GM19025 (cell line): Measurements from ENCODE around the gene OR51B5.
"Not testable (repeated sequence)": the region's sequence is repeated elsewhere in the genome, so short reads cannot be mapped to it uniquely, and the experiment has no call there.

Experiments
- ATAC-seq: cut with Tn5 transposase; IDR thresholded peaks from one replicate; pipeline ENCODE4 v1.9.1; 2021; ENCODE audit warnings: mild to moderate bottlenecking, low read depth, moderate library complexity; ENCODE audit not compliant: unreplicated experiment

OR51B5 gene

DNA sequence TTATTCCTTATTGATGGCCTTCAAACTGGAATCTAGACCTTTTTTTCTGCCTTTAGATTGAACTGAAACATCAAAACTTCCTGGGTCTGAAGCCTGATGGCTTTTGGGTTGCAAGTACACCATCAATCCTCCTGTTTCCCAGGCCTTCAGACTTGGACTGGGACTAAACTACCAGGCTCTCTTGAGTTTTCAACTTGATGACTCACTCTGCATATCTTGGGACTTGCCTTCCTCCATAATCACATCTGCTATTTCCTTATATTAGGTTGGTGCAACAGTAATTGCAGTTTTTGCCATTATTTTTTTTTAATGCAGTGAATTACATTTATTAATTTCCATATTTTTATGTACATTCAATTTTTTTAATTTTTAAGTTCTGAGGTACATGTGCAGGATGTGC, 7.0 kb downstream of the OR51B5 start:
- ATAC-seq = no peak

GRCh38 chr11:5335170-5335569, 8.2 kb downstream of the OR51B5 start:
- no peak for ATAC-seq

GRCh38 chr11:5324197-5324596, 19.1 kb downstream of the OR51B5 start, which contains the start of gene OR51B2:
OR51B2 (minus strand) TSS chr11:5324297; CDS start chr11:5324297, 0 bp downstream.
- ATAC-seq = no peak

GRCh38 chr11:5317292-5317691, 26.0 kb downstream of the OR51B5 start:
- ATAC-seq = no peak

DNA sequence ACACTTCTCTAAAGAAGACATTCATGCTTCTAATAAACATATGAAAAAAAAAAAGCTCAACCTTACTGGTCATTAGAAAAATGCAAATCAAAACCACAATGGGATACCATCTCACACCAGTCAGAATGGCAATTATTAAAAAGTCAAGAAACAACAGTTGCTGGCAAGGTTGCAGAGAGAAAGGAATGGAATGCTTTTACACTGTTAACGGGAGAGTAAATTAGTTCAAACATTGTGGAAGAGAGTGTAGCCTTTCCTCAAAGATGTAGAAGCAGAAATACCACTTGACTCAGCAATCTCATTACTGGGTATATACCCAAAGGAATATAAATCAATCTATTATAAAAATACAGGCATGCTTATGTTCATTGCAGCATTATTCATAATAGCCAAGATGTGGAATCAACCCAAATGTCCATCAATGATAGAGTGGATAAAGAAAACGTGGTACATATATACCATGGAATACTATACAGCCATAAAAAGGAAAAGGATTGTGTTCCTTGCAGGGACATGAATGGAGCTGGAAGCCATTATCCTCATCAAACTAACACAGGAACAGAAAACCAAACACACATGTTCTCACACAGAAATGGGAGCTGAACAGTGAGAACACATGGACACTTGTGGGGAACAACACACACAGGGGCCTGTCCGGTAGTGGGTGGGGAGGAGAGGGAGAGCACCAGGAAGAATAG, 29.8 kb downstream of the OR51B5 start:
- ATAC-seq = not testable (repeated sequence)

GRCh38 chr11:5310423-5310822, 32.9 kb downstream of the OR51B5 start:
- no peak for ATAC-seq

DNA sequence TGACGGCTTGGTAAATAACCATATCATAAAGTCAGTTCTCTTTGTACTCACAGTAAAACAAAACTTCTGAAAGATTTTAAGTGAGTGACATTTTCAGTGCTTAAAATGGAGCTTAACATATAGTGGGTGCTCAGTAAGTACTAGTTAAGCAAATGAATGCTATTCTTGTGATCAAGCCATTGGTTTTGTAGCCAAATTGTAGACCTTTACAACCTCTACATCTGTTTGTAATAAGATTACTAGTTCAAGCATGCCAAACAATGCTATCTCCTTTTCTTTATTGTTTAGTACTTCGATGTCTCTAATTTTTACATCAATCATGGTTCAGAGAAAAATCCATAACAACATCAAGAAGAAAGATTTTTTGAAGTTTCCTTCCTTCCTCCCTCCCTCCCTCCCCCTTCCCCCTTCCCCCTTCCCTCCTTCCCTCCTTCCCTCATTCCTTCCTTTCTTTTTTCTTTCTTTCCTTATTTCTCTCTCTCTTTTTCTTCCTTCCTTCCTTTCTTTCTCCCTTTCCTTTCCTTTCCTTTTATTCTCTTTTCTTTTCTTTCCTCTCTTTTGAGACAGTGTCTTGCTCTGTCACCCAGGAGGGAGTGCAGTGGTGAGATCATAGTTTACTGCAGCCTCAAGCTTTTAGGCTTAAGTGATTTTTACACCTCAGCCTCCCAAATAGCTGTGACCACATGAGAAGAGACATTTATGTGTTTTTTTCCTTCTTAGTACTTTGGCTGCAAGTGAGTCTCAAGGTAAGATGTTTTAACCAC, 35.9 kb downstream of the OR51B5 start:
- ATAC-seq = no peak

DNA sequence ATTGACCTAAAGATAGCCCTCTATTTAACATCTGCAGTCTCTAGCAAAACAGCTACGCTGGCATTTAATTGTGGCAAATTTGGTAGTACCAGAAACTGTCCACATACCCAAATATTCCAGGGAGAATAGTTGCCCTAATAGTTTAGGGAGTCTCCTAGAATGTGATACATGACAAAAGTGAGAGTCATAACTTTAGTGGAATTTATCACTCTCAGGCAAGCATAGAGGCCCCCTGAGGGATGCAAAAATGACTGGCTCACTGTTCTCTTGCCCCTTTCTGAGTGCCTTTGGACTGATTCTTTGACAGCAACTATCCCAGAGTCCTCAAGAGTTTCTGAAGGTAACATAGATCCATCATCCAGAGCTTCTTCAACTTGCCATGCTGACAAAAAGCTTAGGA, 39.3 kb downstream of the OR51B5 start:
- ATAC-seq = no peak

DNA sequence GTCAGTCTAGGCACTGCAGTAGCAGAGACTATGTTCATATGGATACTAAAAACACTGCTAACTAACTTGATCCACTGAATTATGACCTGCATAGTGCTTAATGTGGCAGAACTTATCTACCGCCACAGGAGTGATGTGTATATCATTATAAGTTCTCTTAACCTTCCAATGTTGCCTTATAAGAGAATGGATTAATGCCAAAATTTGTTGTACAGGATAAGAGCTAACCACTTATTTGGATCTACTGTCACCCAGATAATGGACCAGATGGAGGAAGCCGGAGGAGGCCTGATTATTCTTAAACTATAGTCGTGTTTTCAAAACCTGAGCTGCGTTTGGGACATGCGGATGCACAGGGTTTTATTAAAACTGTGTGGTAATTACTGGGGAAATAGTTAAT, 39.7 kb downstream of the OR51B5 start:
- no peak for ATAC-seq

DNA sequence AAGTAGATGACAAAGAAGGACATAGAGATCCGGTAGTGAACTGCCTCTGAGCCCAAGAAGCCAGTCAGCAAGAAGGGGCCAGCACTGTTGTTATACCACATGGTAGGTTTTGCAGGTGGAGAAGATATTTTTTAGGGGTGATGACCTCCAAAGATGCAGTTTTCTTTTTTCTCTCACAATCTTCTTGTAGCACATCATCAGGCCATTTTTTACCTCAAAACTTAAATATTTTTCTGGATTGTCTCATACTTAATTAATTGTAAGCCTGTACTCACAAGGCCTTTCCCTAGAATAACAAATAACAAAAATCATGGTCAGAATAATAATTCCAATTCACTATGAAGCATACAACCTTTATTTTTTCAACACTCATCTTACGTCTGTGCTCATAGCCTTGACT, 41.5 kb downstream of the OR51B5 start, which contains the start of gene OR51B4:
Gene OR51B4 (minus strand): TSS at position 101 of the 400 bp plus-strand sequence. CDS start 0 bp downstream, at position 101.
- ATAC-seq = no peak

DNA sequence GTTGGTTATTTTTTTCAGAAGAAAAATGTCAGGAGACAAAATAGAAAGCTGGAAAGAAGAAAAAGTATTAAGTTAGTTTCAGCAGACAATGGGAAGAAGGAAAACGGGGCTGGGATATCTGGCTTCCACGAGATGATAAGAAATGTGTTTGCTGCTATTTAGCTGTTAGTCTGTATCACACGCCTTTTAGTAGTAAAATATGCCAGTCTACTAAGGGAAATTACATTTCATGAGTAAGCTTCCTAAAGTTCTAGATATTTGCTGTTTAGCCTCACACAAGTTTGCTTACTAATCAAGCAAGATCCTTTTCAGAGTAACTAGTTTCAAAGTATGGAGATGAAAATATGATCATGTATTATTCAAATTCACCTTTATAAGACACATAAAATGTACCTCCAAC, 43.1 kb downstream of the OR51B5 start:
- ATAC-seq = no peak

GRCh38 chr11:5298451-5298850, 44.9 kb downstream of the OR51B5 start:
- no peak for ATAC-seq

DNA sequence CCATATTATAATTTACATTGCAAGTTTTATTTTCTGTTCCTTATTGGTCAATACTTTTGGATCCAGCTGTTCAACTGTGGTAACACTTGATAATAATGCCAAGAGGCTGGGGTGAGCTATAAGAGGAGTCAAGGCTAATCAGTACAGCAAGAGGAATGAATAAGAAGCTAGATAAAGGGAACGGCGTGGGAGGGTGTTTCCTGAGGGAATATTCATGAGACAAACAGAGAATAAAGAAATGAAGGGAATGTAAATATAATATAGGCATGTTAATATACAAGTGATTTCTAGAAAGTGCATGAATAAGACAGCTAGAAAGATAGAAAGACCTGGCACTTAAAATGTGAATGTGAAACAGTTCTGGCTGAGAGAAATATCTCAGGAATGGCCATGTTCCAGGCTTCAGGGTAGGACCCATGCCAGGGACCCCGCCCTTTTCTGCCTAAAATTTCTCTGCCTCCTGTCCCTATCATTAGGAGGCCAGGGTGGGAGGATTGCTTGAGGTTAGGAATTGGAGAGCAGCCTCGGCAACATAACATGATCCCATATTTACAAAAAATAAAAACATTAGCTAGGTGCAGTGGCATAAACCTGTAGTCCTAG, 45.5 kb downstream of the OR51B5 start:
- ATAC-seq = no peak

DNA sequence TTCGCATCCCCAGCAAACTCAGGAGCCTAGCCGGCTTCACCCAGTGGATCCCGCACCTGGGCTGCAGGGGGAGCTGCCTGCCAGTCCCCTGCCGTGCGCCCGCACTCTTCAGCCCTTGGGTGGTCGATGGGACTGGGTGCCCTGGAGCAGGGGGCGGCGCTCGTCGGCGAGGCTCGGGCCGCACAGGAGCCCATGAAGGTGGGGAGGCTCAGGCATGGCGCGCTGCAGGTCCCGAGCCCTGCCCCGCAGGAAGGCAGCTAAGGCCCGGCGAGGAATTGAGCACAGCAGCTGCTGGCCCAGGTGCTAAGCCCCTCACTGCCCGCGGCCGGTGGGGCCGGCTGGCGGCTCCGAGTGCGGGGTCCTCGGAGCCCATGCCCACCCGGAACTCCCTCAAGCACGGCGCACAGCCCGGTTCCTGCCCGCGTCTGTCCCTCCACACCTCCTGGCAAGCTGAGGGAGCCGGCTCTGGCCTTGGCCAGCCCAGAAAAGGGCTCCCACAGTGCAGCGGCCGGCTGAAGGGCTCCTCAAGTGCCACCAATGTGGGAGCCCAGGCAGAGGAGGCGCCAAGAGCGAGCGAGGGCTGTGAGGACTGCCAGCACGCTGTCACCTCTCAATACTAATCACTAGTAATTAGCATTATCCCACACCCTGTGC, 48.9 kb downstream of the OR51B5 start:
- ATAC-seq = not testable (repeated sequence)

DNA sequence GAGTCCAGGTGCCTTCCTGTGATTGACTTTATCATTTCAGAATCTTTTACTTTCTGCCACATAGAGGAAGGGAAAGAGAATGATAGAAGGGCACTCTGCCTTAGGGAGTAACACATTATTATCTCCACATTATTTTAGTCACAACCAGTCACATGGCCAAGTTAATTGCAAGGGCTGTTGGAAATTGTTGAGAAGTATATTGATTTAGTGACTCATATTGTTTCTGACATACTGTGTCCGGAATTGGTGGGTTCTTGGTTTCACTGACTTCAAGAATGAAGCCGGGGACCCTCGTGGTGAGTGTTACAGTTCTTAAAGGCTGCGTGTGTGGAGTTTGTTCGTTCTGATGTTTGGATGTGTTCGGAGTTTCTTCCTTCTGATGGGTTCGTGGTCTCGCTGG, 50.3 kb downstream of the OR51B5 start:
- ATAC-seq = no peak
